Panc1 (cell line): ENCODE data around the gene ZNF493. TPM values are rescaled to one million over a fixed set of nuclear protein-coding genes. Genes with fewer than 3 reads are reported as not detected.

Experiments
- ATAC-seq: fragments of 200-7000 bp; cut with Tn5 transposase; 2 replicates; pipeline ENCODE4 v1.9.1; 2020; ENCODE audit warnings: mild to moderate bottlenecking, moderate library complexity
- BruUV-seq: library from RNA; stranded (reverse); fragments of 400-500 nt; replicated peaks from 2 replicates; lab custom pipeline; 2021; lab: Mats Ljungman, UMichigan
- CTCF ChIA-PET: fragments of 300-600 bp; sonication (Branson Sonifier 250); formaldehyde crosslinking; loops from one replicate; lab custom pipeline; 2022; ENCODE audit warnings: antibody characterized with exemption; lab: Charles Lee
- POLR2A ChIA-PET: fragments of 300-600 bp; sonication (Branson Sonifier 250); formaldehyde crosslinking; loops from one replicate; lab custom pipeline; 2022; ENCODE audit warnings: antibody characterized with exemption; lab: Charles Lee
- DNase-seq: peaks from one replicate; pipeline ENCODE4 v3.0.0-alpha.2; 2010; ENCODE audit warnings: low read depth, low spot score
- H3K27ac ChIP-seq: 2 replicates; pipeline ENCODE4 v1.5.1; 2011; ENCODE audit warnings: mild to moderate bottlenecking, low read length, inconsistent platforms
- H3K27me3 ChIP-seq: fragments of 200-500 bp; sonication (Bioruptor generic); 2 replicates; pipeline ENCODE4 v1.6.0; 2014; ENCODE audit warnings: low read length, inconsistent platforms; ENCODE audit not compliant: control insufficient read depth, insufficient read depth
- H3K36me3 ChIP-seq: fragments of 200-500 bp; sonication (Bioruptor generic); 2 replicates; pipeline ENCODE4 v1.5.1; 2014; ENCODE audit warnings: inconsistent platforms, mild to moderate bottlenecking, low read length, moderate library complexity; ENCODE audit not compliant: control insufficient read depth, insufficient read depth
- H3K4me1 ChIP-seq: 2 replicates; pipeline ENCODE4 v1.5.1; 2011; ENCODE audit warnings: inconsistent platforms, mild to moderate bottlenecking, low read length, moderate library complexity; ENCODE audit not compliant: control insufficient read depth, insufficient read depth
- H3K4me3 ChIP-seq, 2 experiments: 2 replicates each; pipeline ENCODE4 v1.5.1; 2011 to 2012; ENCODE audit warnings: low read depth in 2 of 2, low read length in 2 of 2, mild to moderate bottlenecking in 2 of 2, inconsistent platforms in 1 of 2, moderate library complexity in 1 of 2
- H3K9me3 ChIP-seq: fragments of 200-500 bp; sonication (Bioruptor generic); 2 replicates; pipeline ENCODE4 v1.5.1; 2014; ENCODE audit warnings: low read depth, mild to moderate bottlenecking, inconsistent platforms, low read length, moderate library complexity; ENCODE audit not compliant: control insufficient read depth, insufficient read depth
- CTCF ChIP-seq: fragments of 450-650 bp; IDR thresholded peaks from 2 replicates; pipeline ENCODE4 v1.5.1; 2017; ENCODE audit warnings: mild to moderate bottlenecking
- POLR2AphosphoS5 ChIP-seq: IDR thresholded peaks from 2 replicates; pipeline ENCODE4 v1.6.1; 2012; ENCODE audit warnings: mild to moderate bottlenecking, low read depth, low read length, moderate library complexity
- SIN3A ChIP-seq: IDR thresholded peaks from 2 replicates; pipeline ENCODE4 v1.6.1; 2012; ENCODE audit warnings: low read depth, mild to moderate bottlenecking, low read length, moderate library complexity, borderline replicate concordance; ENCODE audit not compliant: insufficient read depth
- TCF7L2 ChIP-seq: IDR thresholded peaks from 2 replicates; pipeline ENCODE4 v1.6.1; 2011; ENCODE audit warnings: mild to moderate bottlenecking, low read depth, low read length, inconsistent platforms
- in situ Hi-C: cut with HindIII; loops from 2 replicates; pipeline ENCODE4 v1.10.0; 2016; ENCODE audit warnings: low sequenced_read_pairs, low pct_unique_long_range_greater_than_20kb
- intact Hi-C: fragments of 100-400 bp; cut with micrococcal nuclease; formaldehyde crosslinking; loops from one replicate; pipeline ENCODE4 v1.10.0; 2022; ENCODE audit not compliant: unreplicated experiment
- total RNA-seq: library from RNA; stranded (reverse); gene quantifications from one replicate; pipeline ENCODE4 v1.2.1, GENCODE V29; 2021; ENCODE audit not compliant: unreplicated experiment
- TF ChIP-seq, protein P1 (sequence below), 2 experiments: IDR thresholded peaks; 2 replicates each; pipeline ENCODE4 v1.6.1; 2011 to 2012; ENCODE audit warnings: low read depth in 2 of 2, control low read depth in 1 of 2, low read length in 1 of 2, mild to moderate bottlenecking in 1 of 2, moderate library complexity in 1 of 2; ENCODE audit not compliant: insufficient read depth in 1 of 2

ZNF493 gene
- total RNA-seq, 1 experiment from 2014 or later: 8.5 TPM

- Histone ChIP-seq H3K27me3 (no peaks in the 10 kb centered on the region), H3K36me3 (no peaks in the 10 kb centered on the region), H3K27ac (no peak overlapping the region), H3K9me3 (no peaks in the 10 kb centered on the region), H3K4me3 (no peak overlapping the region), H3K4me1 (no peaks in the 10 kb centered on the region; the same call in 1 of the 2 replicates)
- CTCF ChIA-PET: no interaction called here
- no peak for ATAC-seq
- POLR2A ChIA-PET: no interaction called here
- in situ Hi-C loops (no loop called here), intact Hi-C loops (no loop called here)
- TF ChIP-seq, protein P1, sequence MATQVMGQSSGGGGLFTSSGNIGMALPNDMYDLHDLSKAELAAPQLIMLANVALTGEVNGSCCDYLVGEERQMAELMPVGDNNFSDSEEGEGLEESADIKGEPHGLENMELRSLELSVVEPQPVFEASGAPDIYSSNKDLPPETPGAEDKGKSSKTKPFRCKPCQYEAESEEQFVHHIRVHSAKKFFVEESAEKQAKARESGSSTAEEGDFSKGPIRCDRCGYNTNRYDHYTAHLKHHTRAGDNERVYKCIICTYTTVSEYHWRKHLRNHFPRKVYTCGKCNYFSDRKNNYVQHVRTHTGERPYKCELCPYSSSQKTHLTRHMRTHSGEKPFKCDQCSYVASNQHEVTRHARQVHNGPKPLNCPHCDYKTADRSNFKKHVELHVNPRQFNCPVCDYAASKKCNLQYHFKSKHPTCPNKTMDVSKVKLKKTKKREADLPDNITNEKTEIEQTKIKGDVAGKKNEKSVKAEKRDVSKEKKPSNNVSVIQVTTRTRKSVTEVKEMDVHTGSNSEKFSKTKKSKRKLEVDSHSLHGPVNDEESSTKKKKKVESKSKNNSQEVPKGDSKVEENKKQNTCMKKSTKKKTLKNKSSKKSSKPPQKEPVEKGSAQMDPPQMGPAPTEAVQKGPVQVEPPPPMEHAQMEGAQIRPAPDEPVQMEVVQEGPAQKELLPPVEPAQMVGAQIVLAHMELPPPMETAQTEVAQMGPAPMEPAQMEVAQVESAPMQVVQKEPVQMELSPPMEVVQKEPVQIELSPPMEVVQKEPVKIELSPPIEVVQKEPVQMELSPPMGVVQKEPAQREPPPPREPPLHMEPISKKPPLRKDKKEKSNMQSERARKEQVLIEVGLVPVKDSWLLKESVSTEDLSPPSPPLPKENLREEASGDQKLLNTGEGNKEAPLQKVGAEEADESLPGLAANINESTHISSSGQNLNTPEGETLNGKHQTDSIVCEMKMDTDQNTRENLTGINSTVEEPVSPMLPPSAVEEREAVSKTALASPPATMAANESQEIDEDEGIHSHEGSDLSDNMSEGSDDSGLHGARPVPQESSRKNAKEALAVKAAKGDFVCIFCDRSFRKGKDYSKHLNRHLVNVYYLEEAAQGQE (IDR thresholded peaks at IDR 0.05; ENCODE audit: insufficient read depth in 1 of 2, low read depth in 2 of 2, low read length in 1 of 2): no peak
- TF ChIP-seq TCF7L2 (no peak), POLR2AphosphoS5 (no peak), SIN3A (no peak)
- no peak for DNase-seq
- BruUV-seq: no TSS peak
These were observed 42.3 kb downstream of the ZNF493 start for GRCh38 chr19:21439201-21439751.

DNA sequence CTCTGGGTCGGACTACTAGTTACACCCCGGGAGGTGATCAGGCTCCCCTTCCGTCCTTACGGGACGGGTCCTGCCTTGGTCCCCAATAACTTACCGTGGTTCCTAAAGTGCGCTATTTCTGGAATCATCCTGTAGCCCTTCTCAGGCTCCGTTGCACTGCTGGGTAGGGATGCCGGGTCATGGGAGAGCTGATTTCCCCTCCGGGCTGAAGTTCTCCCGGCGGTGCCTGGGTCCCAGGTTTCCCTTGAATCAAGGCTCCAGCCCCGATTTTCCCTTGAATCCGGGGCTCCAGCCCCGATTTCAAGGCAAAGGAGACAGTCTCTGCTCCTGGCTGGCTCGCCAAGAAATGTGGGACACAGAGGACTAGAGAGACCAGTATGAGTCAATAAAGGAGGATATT is 43.4 kb downstream of the ZNF493 start:
- Histone ChIP-seq H3K4me1 (no peaks in the 10 kb centered on the region; the same call in 1 of the 2 replicates), H3K9me3 (no peaks in the 10 kb centered on the region), H3K27ac (no peak overlapping the region), H3K4me3 (no peak overlapping the region), H3K36me3 (no peaks in the 10 kb centered on the region), H3K27me3 (no peaks in the 10 kb centered on the region)
- no peak for ATAC-seq
- ChIA-PET POLR2A (no interaction called here), CTCF (no interaction called here)
- DNase-seq: no peak
- in situ Hi-C loops (no loop called here), intact Hi-C loops (no loop called here)
- no TSS peak for BruUV-seq
- TF ChIP-seq CTCF (no peak), POLR2AphosphoS5 (no peak), SIN3A (no peak), TCF7L2 (no peak)
- TF ChIP-seq, protein P1 (IDR thresholded peaks at IDR 0.05; ENCODE audit: insufficient read depth in 1 of 2, low read depth in 2 of 2, low read length in 1 of 2): no peak
